Heart right ventricle (tissue), 16 donors: ENCODE data around the gene SCAMP1. TPM values are rescaled to one million over a fixed set of nuclear protein-coding genes. Genes with fewer than 3 reads are reported as not detected.
A peak's percentile ranks its signal among the peaks of the same experiment; 100 is the strongest.

Experiments
- ATAC-seq, 8 donors: fragments of 200-7000 bp; cut with Tn5 transposase; one replicate each; pipeline ENCODE4 v1.9.1; 2020; ENCODE audit warnings: mild to moderate bottlenecking in 8 of 8, moderate library complexity in 8 of 8, moderate number of reproducible peaks in 1 of 8
- DNase-seq, 2 donors: peaks; one replicate each; pipeline ENCODE4 v3.0.0-alpha.2; 2020
- H3K27ac ChIP-seq, 10 donors: fragments of 200-600 bp; sonication (generic) in 2 of 10; one replicate each; pipeline versions ENCODE4 v1.5.0 to v1.8.0; 2020 to 2022; ENCODE audit warnings: mild to moderate bottlenecking in 3 of 10
- H3K27me3 ChIP-seq, 7 donors: fragments of 200-600 bp; one replicate each; pipeline ENCODE4 v1.8.0; 2021 to 2022; ENCODE audit warnings: mild to moderate bottlenecking in 2 of 7
- H3K36me3 ChIP-seq, 9 donors: fragments of 200-600 bp; sonication (generic) in 1 of 9; one replicate each; pipeline versions ENCODE4 v1.5.0 to v1.8.0; 2020 to 2022; ENCODE audit warnings: mild to moderate bottlenecking in 2 of 9
- H3K4me1 ChIP-seq, 9 donors: fragments of 200-600 bp; sonication (generic) in 1 of 9; one replicate each; pipeline versions ENCODE4 v1.5.0 to v1.8.0; 2020 to 2022; ENCODE audit warnings: mild to moderate bottlenecking in 4 of 9
- H3K4me3 ChIP-seq, 10 donors: fragments of 200-600 bp; sonication (generic) in 2 of 10; one replicate each; pipeline versions ENCODE4 v1.5.0 to v1.8.0; 2020 to 2022; ENCODE audit warnings: mild to moderate bottlenecking in 7 of 10, moderate library complexity in 2 of 10
- H3K9me3 ChIP-seq, 11 donors: fragments of 200-600 bp in 10 of 11; sonication (generic) in 2 of 11; one replicate each; pipeline versions ENCODE4 v1.5.0 to v1.8.0; 2013 to 2022; ENCODE audit warnings: mild to moderate bottlenecking in 2 of 11, control low read depth in 1 of 11, moderate library complexity in 1 of 11
- CTCF ChIP-seq, 9 donors: fragments of 200-600 bp; sonication (generic) in 2 of 9; IDR thresholded peaks; one replicate each; pipeline versions ENCODE4 v1.5.0 to v1.8.0; 2021 to 2022; ENCODE audit warnings: antibody characterized with exemption in 9 of 9, mild to moderate bottlenecking in 5 of 9, moderate library complexity in 1 of 9
- WGBS, 2 donors: extraction: QIAGEN DNeasy Blood & Tissue Kit; methylation state at CpG; one replicate each; pipeline ENCODE4 v1.1.7; 2013; ENCODE audit warnings: inconsistent platforms in 1 of 2; 5-methylcytosine and 5-hydroxymethylcytosine counted together
- intact Hi-C, 10 donors: fragments of 100-400 bp; cut with DNase I; formaldehyde crosslinking; loops; one replicate each; pipeline versions ENCODE4 v1.11.1 to v1.14.2; 2022
- long read RNA-seq, 3 donors: library from polyadenylated mRNA; unstranded; transcript quantifications; one replicate each; pipeline ENCODE4 v2.0.0, GENCODE V29; 2020 to 2021
- polyA plus RNA-seq, 2 donors: library from polyadenylated mRNA; stranded (reverse); fragments of 200-250 nt; gene quantifications; one replicate each; pipeline ENCODE4 v1.2.3, GENCODE V29; 2013
- total RNA-seq, 10 donors: library from RNA; stranded (reverse); fragmentation: NEBNext Ultra II Directional in 3 of 10; extraction: Animal tissue kit (Norgen Biotek cat#: 25700) in 3 of 10; gene quantifications; one replicate each; pipeline versions ENCODE4 v1.2.1 to v1.2.4, GENCODE V29; 2021 to 2023
- donor health status: Arrhythmogenic right ventricular cardiomyopathy.
- donor health status: ischemic (EF 13 %, LVEDD 7.1; RV severe dilation, severe dysfunction).
- donor health status: healthy with polysubstance abuse.
- donor health status: DM: no; HTN: yes; CAD: no.
- donor health status: DM: no; HTN: no; CAD: no.
- donor health status: ischemic (EF 25% LVEDD 6.9; RV normal size, moderate dysfunction).
- donor health status: ischemic (EF 25% LVEDD 5.7; RV mildly dilated, moderate dysfunction).
- donor health status: healthy.
- donor health status: DM: yes; HTN: yes; CAD: no.
- donor health status: Ischemic cardiomyopathy.
- donor health status: ischemic (EF 35%, LVEDD 5.7; RV mildly dilated, moderate dysfunction).
- donor health status: nonischemic (EF 11% LVEDD 7.7; RV severe dilation, severe dysfunction).
- donor health status: DM: yes; HTN: yes; CAD: no.
- donor health status: PGD.
- donor health status: ischemic (EF 29% LVEDD 5.4; RV normal size, mild dysfunction).
- donor health status: nonischemic (EF 23%, LVEDD 6.1; RV moderate dilation, normal function).

The SCAMP1 gene, protein sequence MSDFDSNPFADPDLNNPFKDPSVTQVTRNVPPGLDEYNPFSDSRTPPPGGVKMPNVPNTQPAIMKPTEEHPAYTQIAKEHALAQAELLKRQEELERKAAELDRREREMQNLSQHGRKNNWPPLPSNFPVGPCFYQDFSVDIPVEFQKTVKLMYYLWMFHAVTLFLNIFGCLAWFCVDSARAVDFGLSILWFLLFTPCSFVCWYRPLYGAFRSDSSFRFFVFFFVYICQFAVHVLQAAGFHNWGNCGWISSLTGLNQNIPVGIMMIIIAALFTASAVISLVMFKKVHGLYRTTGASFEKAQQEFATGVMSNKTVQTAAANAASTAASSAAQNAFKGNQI
- total RNA-seq (10 to 100 TPM; 26.2 to 40.4 (median 33.8) TPM), polyA plus RNA-seq (1 to 10 TPM; 7.9 to 9.8 TPM)
- long read RNA-seq, donor 1, full-length matches to known transcripts = 60 of 71 reads
- long read RNA-seq, donor 1, partial matches to known transcripts = 2 of 71 reads
- long read RNA-seq, donor 1, other reads (novel, unspliced or antisense) = 9 of 71 reads
- long read RNA-seq, donor 2, full-length matches to known transcripts = 80 of 91 reads
- long read RNA-seq, donor 2, partial matches to known transcripts = 3 of 91 reads
- long read RNA-seq, donor 2, other reads (novel, unspliced or antisense) = 8 of 91 reads
- long read RNA-seq, donor 3, full-length matches to known transcripts = 205 of 254 reads
- long read RNA-seq, donor 3, partial matches to known transcripts = 7 of 254 reads
- long read RNA-seq, donor 3, other reads (novel, unspliced or antisense) = 42 of 254 reads

DNA sequence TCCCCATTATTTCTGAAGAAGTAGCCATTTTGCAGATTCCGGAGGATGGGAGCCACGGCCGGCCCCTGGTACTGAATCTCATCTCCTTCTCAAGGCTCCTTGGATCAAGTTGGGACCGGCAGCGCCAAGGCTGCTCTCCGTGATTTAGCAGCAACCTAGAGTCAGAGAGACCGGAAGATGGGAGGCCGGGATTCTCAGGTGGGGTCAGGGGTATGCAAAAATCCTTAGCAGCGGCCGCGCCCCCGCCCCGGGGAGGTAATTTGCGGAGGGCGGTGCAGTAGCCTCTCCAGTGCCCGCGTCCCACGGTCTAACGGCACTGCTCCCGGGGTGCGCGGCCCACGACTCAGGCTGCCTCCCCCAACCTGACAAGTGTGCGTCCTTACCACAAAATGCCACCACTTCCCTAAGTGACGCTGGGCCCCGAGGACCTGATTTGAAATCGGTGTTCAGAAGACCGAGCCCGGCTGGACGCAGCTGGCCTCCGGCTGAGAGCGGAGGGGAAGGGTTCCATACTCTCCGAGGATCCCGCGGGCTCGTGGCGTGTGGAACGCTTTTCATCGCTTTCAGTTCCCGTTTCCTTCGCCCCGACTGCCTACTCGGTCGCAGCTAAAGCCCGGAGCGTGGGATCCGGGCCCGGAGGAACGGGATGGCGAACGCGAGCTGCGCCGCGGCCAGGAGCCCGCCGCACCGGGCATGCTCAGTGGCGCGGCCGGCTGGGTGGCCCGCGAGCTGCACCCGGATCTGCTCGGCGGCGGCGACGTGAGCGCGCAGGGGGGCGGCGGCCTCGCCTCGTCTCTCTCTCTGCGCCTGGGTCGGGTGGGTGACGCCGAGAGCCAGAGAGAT is at the start of gene SCAMP1:
TSS of gene SCAMP1 (plus strand) at position 787 of the 843 bp plus-strand sequence. CDS start at position 842, 55 bp downstream.
- H3K36me3 ChIP-seq = peaks cover 0 to 19% (median 0%) of the 10 kb centered on the region in 9 donors
- peaks cover 3 to 32% (median 24%) of the 10 kb centered on the region in 9 donors for H3K4me1 ChIP-seq
- DNase-seq = peak; percentile 91 to 95
- no peaks in the 10 kb centered on the region for H3K9me3 ChIP-seq
- intact Hi-C loops = loop anchor here in 9 of 10 donors (1.0 to 10.0 kb wide), 6 partner anchors 48 to 275 kb away; partner anchors contain the start of gene AP3B1 (in 9 of the 9)
- 0% methylated on average over 79 of the region's 79 CpGs for WGBS, 2 donors
- peak; percentile 97 to 99 (median 98) for ATAC-seq
- no peaks in the 10 kb centered on the region for H3K27me3 ChIP-seq
- TF ChIP-seq CTCF (IDR thresholded peaks at IDR 0.05) = peak; percentile 25 to 70 (median 57)
- peak within 1 kb of the TSS; percentile 66 to 100 (median 95) for H3K4me3 ChIP-seq
- peak within 1 kb of the TSS; percentile 68 to 97 (median 91) for H3K27ac ChIP-seq

DNA sequence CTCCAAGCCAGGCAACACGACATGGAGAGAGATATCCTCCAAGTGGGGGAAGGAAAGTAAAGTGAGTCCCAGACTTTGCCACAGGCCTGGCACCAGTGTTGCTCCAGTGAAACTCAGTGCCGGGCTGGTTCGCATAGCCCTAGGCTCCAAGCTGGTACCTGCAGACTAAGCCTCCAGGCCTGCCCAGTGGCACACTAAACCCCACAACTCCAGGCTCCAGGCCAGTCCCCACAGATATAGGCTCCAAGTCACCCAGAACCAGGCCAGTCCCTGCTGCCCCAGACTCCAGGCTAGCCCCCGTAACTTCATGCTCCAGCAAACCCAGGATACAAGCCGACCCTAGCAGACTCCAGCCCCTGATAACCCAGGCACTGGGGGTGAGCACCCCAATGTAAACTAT is 42.9 kb upstream of the SCAMP1 start:
- no peaks in the 10 kb centered on the region for H3K27me3 ChIP-seq
- no peak for TF ChIP-seq CTCF (IDR thresholded peaks at IDR 0.05)
- 87 to 90% methylated on average over 5 of the region's 5 CpGs for WGBS, 2 donors
- H3K36me3 ChIP-seq = no peaks in the 10 kb centered on the region
- intact Hi-C loops = no loop called here
- no peak overlapping the region for H3K4me3 ChIP-seq
- H3K9me3 ChIP-seq = peaks cover 0 to 11% (median 0%) of the 10 kb centered on the region in 11 donors
- no peak overlapping the region for H3K27ac ChIP-seq
- no peak for ATAC-seq
- no peak for DNase-seq
- no peaks in the 10 kb centered on the region for H3K4me1 ChIP-seq

- WGBS, 2 donors = 92 to 95% methylated on average over 3 of the region's 3 CpGs
- no peak overlapping the region for H3K27ac ChIP-seq
Measured at GRCh38 chr5:78318337-78318736, 42.1 kb upstream of the SCAMP1 start.

More at GRCh38 chr5:78318337-78318736, 42.1 kb upstream of the SCAMP1 start:
- H3K4me1 ChIP-seq = no peaks in the 10 kb centered on the region
- no peaks in the 10 kb centered on the region for H3K27me3 ChIP-seq
- TF ChIP-seq CTCF (IDR thresholded peaks at IDR 0.05) = no peak
- intact Hi-C loops = no loop called here
- ATAC-seq (no peak), DNase-seq (no peak)
- H3K9me3 ChIP-seq = peaks cover 0 to 11% (median 0%) of the 10 kb centered on the region in 11 donors
- no peak overlapping the region for H3K4me3 ChIP-seq
- H3K36me3 ChIP-seq = no peaks in the 10 kb centered on the region
